ENCODE data around the gene PAQR8.
A peak's percentile ranks its signal among the peaks of the same experiment; 100 is the strongest.

Gene PAQR8

GRCh38 chr6:52352239-52353018, 9.5 kb upstream of the PAQR8 start:
- DNase-seq: peak; percentile 9

- DNase-seq: no peak
These were observed 5.9 kb upstream of the PAQR8 start for GRCh38 chr6:52356017-52356416.

GRCh38 chr6:52359403-52359802, 2.5 kb upstream of the PAQR8 start:
- no peak for DNase-seq

- no peak for DNase-seq
These were observed 1.9 kb upstream of the PAQR8 start for GRCh38 chr6:52360028-52360427.

- no peak for DNase-seq
These were observed 1.1 kb upstream of the PAQR8 start for GRCh38 chr6:52360601-52361413.

GRCh38 chr6:52361414-52361944, 472 bp upstream of the PAQR8 start:
- DNase-seq: peak; percentile 16

- peak; percentile 54 for DNase-seq
These were observed 684 bp downstream of the PAQR8 start for GRCh38 chr6:52362443-52363227.

GRCh38 chr6:52363228-52363867, 1.4 kb downstream of the PAQR8 start:
- no peak for DNase-seq

- DNase-seq: no peak
These were observed 2.7 kb downstream of the PAQR8 start for GRCh38 chr6:52364480-52365166.

- DNase-seq: no peak
These were observed 3.4 kb downstream of the PAQR8 start for GRCh38 chr6:52365317-52365716.

- DNase-seq: no peak
These were observed 4.1 kb downstream of the PAQR8 start for GRCh38 chr6:52365866-52366540.

GRCh38 chr6:52368002-52368401, 6.1 kb downstream of the PAQR8 start:
- no peak for DNase-seq

- DNase-seq: no peak
These were observed 7.3 kb downstream of the PAQR8 start for GRCh38 chr6:52369234-52369633.

- no peak for DNase-seq
These were observed 9.8 kb downstream of the PAQR8 start for GRCh38 chr6:52371656-52372191.

GRCh38 chr6:52373151-52373690, 11.3 kb downstream of the PAQR8 start:
- DNase-seq: no peak

GRCh38 chr6:52374247-52374646, 12.3 kb downstream of the PAQR8 start:
- DNase-seq: no peak

GRCh38 chr6:52375780-52376556, 14.0 kb downstream of the PAQR8 start:
- DNase-seq: no peak

- no peak for DNase-seq
These were observed 14.8 kb downstream of the PAQR8 start for GRCh38 chr6:52376763-52377162.

GRCh38 chr6:52377538-52378221, 15.7 kb downstream of the PAQR8 start:
- DNase-seq: no peak
